Right renal pelvis (tissue), 4 donors: ENCODE results near the gene TRIM58. TPM values are rescaled to one million over a fixed set of nuclear protein-coding genes. Genes with fewer than 3 reads are reported as not detected.

Experiments
- DNase-seq, 4 donors: peaks; one replicate each; pipeline ENCODE4 v3.0.0-alpha.2; 2013; ENCODE audit warnings: low read depth in 4 of 4, low spot score in 3 of 4, missing footprints in 1 of 4
- polyA plus RNA-seq, 4 donors: library from polyadenylated mRNA; unstranded; fragments of 120-200 nt; gene quantifications; one replicate each; pipeline ENCODE4 v1.2.1, GENCODE V29; 2013; ENCODE audit not compliant: insufficient read length in 4 of 4

The TRIM58 gene
- 1 to 10 TPM; 1.3 to 2.3 (median 1.4) TPM for polyA plus RNA-seq

GRCh38 chr1:247857069-247857984, at the start of gene TRIM58:
Gene TRIM58, plus strand, starts transcription at chr1:247857187. Its CDS starts 60 bp downstream, at chr1:247857247.
- no peak for DNase-seq

- DNase-seq: no peak
Observed at GRCh38 chr1:247812637-247813036, 44.4 kb upstream of the TRIM58 start.

- no peak for DNase-seq
Observed at GRCh38 chr1:247822060-247822459, 34.9 kb upstream of the TRIM58 start.

- no peak for DNase-seq
Observed at GRCh38 chr1:247824023-247824422, 33.0 kb upstream of the TRIM58 start, which contains the start of gene OR14A16. Gene OR14A16, minus strand, starts transcription at chr1:247824119. Its CDS starts 8,390 bp downstream, at chr1:247815729.

- DNase-seq: no peak
Observed at GRCh38 chr1:247825362-247825761, 31.6 kb upstream of the TRIM58 start.

- DNase-seq: no peak
Observed at GRCh38 chr1:247829656-247830055, 27.3 kb upstream of the TRIM58 start.

- DNase-seq: no peak
Observed at GRCh38 chr1:247833601-247834000, 23.4 kb upstream of the TRIM58 start.

GRCh38 chr1:247840818-247841217, 16.2 kb upstream of the TRIM58 start:
- DNase-seq: no peak

- DNase-seq: no peak
Observed at GRCh38 chr1:247841796-247842195, 15.2 kb upstream of the TRIM58 start, which contains the start of gene OR11L1. Gene OR11L1, minus strand, starts transcription at chr1:247841896. Its CDS starts 0 bp downstream, at chr1:247841896.

- DNase-seq: no peak
Observed at GRCh38 chr1:247843411-247843810, 13.6 kb upstream of the TRIM58 start.

- no peak for DNase-seq
Observed at GRCh38 chr1:247845011-247845692, 11.8 kb upstream of the TRIM58 start.

- DNase-seq: no peak
Observed at GRCh38 chr1:247845693-247846017, 11.3 kb upstream of the TRIM58 start.

- DNase-seq: no peak
Observed at GRCh38 chr1:247848346-247848745, 8.6 kb upstream of the TRIM58 start.

GRCh38 chr1:247849616-247850015, 7.4 kb upstream of the TRIM58 start:
- no peak for DNase-seq

GRCh38 chr1:247854899-247855545, 2.0 kb upstream of the TRIM58 start:
- DNase-seq: no peak

- no peak for DNase-seq
Observed at GRCh38 chr1:247855911-247856310, 1.1 kb upstream of the TRIM58 start.

- no peak for DNase-seq
Observed at GRCh38 chr1:247857985-247858619, 1.1 kb downstream of the TRIM58 start.

GRCh38 chr1:247862756-247863155, 5.8 kb downstream of the TRIM58 start:
- no peak for DNase-seq

GRCh38 chr1:247864644-247865043, 7.7 kb downstream of the TRIM58 start:
- DNase-seq: no peak

GRCh38 chr1:247865416-247865815, 8.4 kb downstream of the TRIM58 start:
- no peak for DNase-seq

- DNase-seq: no peak
Observed at GRCh38 chr1:247883346-247883745, 26.4 kb downstream of the TRIM58 start.
